ENCODE measurements around the gene SAFB.
A peak's percentile ranks its signal among the peaks of the same experiment; 100 is the strongest.

The SAFB gene

DNA sequence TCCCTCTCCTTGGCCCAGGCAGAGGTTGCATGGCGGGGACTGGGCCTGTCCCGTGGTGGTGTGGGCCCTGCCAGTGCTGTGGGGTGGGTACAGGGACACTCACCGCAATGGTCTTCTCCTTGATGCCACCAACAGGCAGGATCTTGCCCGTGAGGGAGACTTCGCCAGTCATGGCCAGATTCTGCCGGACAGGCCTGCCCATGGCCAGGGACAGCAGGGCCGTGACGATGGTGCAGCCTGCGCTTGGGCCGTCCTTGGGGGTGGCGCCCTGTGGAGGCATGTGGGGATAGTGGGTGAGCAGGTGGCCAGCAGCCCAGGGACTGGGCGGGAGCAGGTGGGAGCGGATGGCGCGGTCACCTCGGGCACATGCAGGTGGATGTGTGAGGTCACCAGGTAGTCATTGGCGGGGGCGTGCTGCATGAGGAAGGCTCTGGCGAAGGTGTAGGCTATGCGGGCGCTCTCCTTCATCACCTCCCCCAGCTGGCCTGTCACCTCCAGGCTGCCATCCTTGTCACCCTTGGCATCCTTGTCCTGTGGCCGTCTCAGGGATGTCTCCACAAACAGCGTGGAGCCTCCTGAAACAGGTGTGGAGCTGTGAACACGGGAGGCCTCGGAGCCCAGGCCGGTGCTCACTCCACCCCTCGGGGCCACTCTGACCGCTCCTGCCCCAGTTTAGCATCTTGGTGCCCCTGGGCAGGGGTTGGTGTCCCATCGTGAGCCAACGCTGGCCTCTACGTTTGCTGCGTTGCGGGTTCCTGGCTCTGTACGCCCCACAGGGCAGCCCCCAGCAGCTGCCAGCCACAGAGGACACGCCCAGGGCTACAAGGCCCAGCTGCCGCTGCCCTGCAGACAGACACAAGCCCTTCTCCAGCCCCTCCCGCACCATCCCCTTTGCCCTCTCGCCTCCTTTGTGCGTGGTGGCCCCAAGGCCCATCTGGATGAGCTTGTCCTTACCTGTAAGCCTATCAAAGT lies 70.6 kb downstream of the SAFB start:
- Mint-ChIP-seq H3K9me3 (no peaks in the 10 kb centered on the region), H3K27me3 (ENCODE audit: low read depth) (peaks cover 8% of the 10 kb centered on the region), H3K27ac (no peak overlapping the region), H3K4me1 (peaks cover 16% of the 10 kb centered on the region), H3K4me3 (peak overlapping the region in 2 of 3 experiments; percentile 36 to 99), H3K36me3 (ENCODE audit: low read depth) (peaks cover 14% of the 10 kb centered on the region)
- TF ChIP-seq, protein P1, sequence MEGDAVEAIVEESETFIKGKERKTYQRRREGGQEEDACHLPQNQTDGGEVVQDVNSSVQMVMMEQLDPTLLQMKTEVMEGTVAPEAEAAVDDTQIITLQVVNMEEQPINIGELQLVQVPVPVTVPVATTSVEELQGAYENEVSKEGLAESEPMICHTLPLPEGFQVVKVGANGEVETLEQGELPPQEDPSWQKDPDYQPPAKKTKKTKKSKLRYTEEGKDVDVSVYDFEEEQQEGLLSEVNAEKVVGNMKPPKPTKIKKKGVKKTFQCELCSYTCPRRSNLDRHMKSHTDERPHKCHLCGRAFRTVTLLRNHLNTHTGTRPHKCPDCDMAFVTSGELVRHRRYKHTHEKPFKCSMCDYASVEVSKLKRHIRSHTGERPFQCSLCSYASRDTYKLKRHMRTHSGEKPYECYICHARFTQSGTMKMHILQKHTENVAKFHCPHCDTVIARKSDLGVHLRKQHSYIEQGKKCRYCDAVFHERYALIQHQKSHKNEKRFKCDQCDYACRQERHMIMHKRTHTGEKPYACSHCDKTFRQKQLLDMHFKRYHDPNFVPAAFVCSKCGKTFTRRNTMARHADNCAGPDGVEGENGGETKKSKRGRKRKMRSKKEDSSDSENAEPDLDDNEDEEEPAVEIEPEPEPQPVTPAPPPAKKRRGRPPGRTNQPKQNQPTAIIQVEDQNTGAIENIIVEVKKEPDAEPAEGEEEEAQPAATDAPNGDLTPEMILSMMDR (IDR thresholded peaks at IDR 0.05; ENCODE audit: unreplicated experiment in 3 of 3), result no peak

DNA sequence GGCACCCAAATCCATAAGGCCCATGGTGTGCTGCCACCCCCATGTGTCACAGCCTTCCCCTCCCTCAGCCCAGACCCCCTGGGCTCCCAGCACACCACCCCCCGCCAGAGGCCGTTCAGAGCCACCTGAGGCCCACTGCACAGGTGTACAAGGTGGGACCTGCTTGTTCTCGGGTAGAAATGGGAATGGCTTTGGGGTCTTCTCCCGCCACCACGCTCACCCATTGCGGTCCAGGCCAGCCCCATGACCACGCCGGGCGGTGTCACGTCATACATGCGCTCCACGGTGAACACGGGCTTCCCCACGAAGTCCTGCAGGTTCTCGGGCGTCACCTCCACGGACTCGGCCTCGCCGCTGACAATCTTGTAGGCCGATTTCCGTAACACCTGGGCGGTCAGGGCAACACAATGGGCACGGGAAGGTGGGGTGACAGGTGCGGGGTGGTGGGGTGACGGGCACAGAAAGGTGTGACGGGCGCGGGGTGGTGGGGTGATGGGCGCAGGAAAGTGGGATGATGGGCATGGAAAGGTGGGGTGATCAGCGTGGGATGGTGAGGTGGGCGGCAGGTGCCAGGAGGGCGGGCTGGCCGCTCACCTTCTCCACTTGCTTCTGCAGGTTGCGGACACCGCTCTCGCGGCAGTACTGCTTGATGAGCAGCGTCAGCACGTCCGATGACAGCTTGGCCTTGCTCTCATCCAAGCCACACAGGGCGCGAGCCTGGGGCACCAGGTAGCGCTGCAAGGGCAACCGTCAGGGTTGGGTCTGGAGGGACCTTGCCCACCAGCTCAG lies 71.5 kb downstream of the SAFB start:
- TF ChIP-seq, protein P1 (IDR thresholded peaks at IDR 0.05; ENCODE audit: unreplicated experiment in 3 of 3), result no peak
- H3K4me3 Mint-ChIP-seq, result no peak overlapping the region
- H3K9me3 Mint-ChIP-seq, result no peaks in the 10 kb centered on the region
- H3K27me3 Mint-ChIP-seq (ENCODE audit: low read depth), result peaks cover 8% of the 10 kb centered on the region
- peaks cover 16% of the 10 kb centered on the region for H3K4me1 Mint-ChIP-seq
- no peak overlapping the region for H3K27ac Mint-ChIP-seq
- peaks cover 21% of the 10 kb centered on the region for H3K36me3 Mint-ChIP-seq (ENCODE audit: low read depth)

DNA sequence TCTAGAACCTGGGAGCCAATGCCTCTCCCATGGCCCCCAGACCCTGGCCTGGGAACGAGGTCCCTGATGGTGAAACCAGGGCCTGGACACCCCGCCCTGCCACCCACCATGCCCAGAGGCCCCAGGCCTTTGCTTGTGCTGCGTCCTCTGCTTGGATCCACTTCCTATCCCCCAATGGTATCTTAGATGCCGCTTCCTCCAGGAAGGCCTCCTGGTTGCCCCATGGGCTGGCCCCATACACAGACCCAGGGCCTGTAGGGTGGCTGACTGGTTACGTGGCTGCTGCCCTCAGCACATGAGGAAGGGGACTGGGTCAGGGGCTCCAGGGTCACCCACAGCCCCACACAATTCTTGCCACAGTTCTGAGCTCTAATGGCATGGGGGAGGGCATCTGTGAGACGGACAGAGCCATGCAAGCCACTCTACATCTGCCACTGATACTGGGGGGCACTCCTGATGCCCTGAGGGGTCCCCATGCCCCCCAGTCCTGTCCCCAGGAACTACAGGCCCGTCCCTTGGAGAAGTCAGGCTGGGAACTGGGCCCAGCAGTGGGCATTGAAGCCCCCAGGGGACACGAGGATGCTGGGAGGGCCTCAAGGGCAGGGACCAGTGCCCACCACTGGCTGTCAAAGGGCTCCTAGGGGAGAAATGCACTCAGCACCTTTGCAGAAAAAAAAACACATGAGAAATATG lies 72.2 kb downstream of the SAFB start:
- Mint-ChIP-seq H3K27me3 (ENCODE audit: low read depth) (peaks cover 3% of the 10 kb centered on the region), H3K4me3 (no peak overlapping the region), H3K9me3 (no peaks in the 10 kb centered on the region), H3K27ac (no peak overlapping the region), H3K4me1 (peaks cover 11% of the 10 kb centered on the region), H3K36me3 (ENCODE audit: low read depth) (peaks cover 21% of the 10 kb centered on the region)
- TF ChIP-seq, protein P1 (IDR thresholded peaks at IDR 0.05; ENCODE audit: unreplicated experiment in 3 of 3), result no peak

DNA sequence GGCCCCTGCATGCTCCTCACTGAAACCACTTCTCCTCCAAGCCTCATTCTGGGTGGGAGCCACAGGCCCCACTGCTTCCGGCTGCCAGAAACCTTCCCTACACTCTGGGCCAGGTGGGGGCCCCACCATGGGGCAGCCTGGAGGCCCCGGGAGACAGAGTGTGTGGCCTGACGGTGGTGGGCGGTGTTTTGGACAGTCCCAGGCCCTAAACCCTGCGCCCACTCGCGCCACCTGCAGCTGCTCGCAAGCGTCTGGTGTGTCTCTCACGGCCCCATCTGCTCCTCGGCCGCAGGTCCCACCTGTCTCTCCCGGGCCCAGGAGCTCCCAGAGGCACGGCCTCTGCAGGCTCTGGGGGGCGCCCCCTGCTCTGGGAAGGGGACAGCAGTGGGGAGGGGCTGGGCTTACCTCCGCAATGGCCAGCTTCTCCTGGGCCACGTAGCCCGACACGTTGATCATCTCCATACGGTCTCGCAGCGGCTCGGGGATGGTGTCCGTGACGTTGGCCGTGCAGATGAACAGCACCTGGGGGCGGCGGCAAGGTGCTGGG lies 72.8 kb downstream of the SAFB start:
- Mint-ChIP-seq H3K27ac (no peak overlapping the region), H3K27me3 (ENCODE audit: low read depth) (peaks cover 2% of the 10 kb centered on the region), H3K4me1 (peaks cover 11% of the 10 kb centered on the region), H3K36me3 (ENCODE audit: low read depth) (peaks cover 26% of the 10 kb centered on the region), H3K4me3 (no peak overlapping the region), H3K9me3 (no peaks in the 10 kb centered on the region)
- TF ChIP-seq, protein P1 (IDR thresholded peaks at IDR 0.05; ENCODE audit: unreplicated experiment in 3 of 3), result no peak

DNA sequence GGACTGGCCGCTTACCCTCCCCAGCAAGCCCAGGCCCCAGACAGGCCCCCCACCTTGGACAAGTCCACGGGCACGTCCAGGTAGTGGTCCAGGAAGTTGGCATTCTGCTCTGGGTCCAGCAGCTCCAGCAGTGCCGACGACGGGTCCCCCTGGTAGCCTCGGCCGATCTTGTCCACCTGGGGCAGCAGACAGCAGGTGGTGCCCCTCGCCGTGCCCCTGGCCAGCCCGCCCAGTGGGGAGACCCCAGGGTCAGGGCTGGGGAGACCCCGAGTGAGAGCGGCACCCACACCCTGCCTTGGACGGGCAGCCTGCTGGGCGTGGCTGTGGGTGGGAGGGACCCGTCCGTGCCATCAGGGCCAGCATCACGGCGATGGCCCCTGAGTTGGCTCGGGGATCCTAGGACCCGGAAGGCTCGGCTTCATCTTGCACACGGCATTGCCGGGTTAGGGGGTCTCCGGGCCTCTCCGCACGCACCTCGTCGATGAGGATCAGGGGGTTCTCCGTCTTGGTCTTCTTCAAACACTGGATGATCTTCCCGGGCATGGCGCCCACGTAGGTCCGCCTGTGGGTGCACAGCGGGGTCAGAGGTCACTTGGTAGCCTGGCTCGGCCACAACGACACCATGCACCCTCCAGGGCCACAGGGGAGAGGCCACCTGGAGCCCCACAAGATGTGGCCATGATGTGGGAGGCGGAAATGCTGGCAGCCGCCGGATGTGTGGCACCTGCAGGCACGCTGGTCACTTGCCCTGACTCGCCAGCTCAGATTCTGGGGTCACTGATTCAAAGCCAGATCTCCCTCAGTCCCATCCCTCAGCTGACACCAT lies 73.5 kb downstream of the SAFB start:
- no peak overlapping the region for H3K4me3 Mint-ChIP-seq
- H3K9me3 Mint-ChIP-seq, result no peaks in the 10 kb centered on the region
- peaks cover 33% of the 10 kb centered on the region for H3K36me3 Mint-ChIP-seq (ENCODE audit: low read depth)
- H3K27me3 Mint-ChIP-seq (ENCODE audit: low read depth), result no peaks in the 10 kb centered on the region
- H3K4me1 Mint-ChIP-seq, result peaks cover 11% of the 10 kb centered on the region
- TF ChIP-seq, protein P1 (IDR thresholded peaks at IDR 0.05; ENCODE audit: unreplicated experiment in 3 of 3), result no peak
- H3K27ac Mint-ChIP-seq, result no peak overlapping the region

All from nephron (organoid).